Erythroblast (primary cell): ENCODE results near the gene FILIP1L.

Experiments used
- DNase-seq, 2 experiments: peaks; one replicate each; lab custom pipeline; 2025; lab: John Stamatoyannopoulos, UW
- GATA1 ChIP-seq: IDR thresholded peaks from 2 replicates; pipeline ENCODE4 v1.6.1; 2011; ENCODE audit warnings: low read depth, mild to moderate bottlenecking, control low read depth, low read length, moderate library complexity
- POLR2A ChIP-seq: IDR thresholded peaks from 2 replicates; pipeline ENCODE4 v1.6.1; 2011; ENCODE audit warnings: mild to moderate bottlenecking, low read length

FILIP1L gene

GRCh38 chr3:99949956-99950670 is 164.2 kb downstream of the FILIP1L start:
- TF ChIP-seq POLR2A: no peak
- TF ChIP-seq GATA1: no peak
- no peak for DNase-seq

GRCh38 chr3:99948467-99949089 is 165.7 kb downstream of the FILIP1L start:
- DNase-seq: no peak
- TF ChIP-seq GATA1 (no peak), POLR2A (no peak)

GRCh38 chr3:99947356-99947755 is 166.9 kb downstream of the FILIP1L start:
- no peak for DNase-seq
- no peak for TF ChIP-seq POLR2A
- TF ChIP-seq GATA1: no peak

- DNase-seq: no peak
- no peak for TF ChIP-seq GATA1
- TF ChIP-seq POLR2A: no peak
These were observed 168.8 kb downstream of the FILIP1L start for GRCh38 chr3:99945328-99945995.

- DNase-seq: peak in 1 of 2 experiments; percentile 43
- no peak for TF ChIP-seq GATA1
These were observed 170.2 kb downstream of the FILIP1L start for GRCh38 chr3:99943931-99944761.

- TF ChIP-seq POLR2A (no peak), GATA1 (no peak)
- DNase-seq: no peak
These were observed 173.1 kb downstream of the FILIP1L start for GRCh38 chr3:99941211-99941610.

GRCh38 chr3:99940350-99940749 is 174.0 kb downstream of the FILIP1L start:
- TF ChIP-seq GATA1 (no peak), POLR2A (no peak)
- DNase-seq: no peak

GRCh38 chr3:99939876-99940275 is 174.4 kb downstream of the FILIP1L start:
- TF ChIP-seq GATA1: no peak
- no peak for TF ChIP-seq POLR2A
- no peak for DNase-seq

- TF ChIP-seq POLR2A (no peak), GATA1 (no peak)
- DNase-seq: peak in 1 of 2 experiments; percentile 52
These were observed 175.9 kb downstream of the FILIP1L start for GRCh38 chr3:99938270-99938911.

- DNase-seq: no peak
- TF ChIP-seq POLR2A: no peak
- no peak for TF ChIP-seq GATA1
These were observed 179.1 kb downstream of the FILIP1L start for GRCh38 chr3:99934975-99935797.

- TF ChIP-seq POLR2A (no peak), GATA1 (no peak)
- DNase-seq: no peak
These were observed 180.1 kb downstream of the FILIP1L start for GRCh38 chr3:99933971-99934750.

- TF ChIP-seq POLR2A (no peak), GATA1 (no peak)
- DNase-seq: no peak
These were observed 183.2 kb downstream of the FILIP1L start for GRCh38 chr3:99931059-99931458.
